Osteocyte (in vitro differentiated cells): ENCODE measurements around the gene DMXL1. TPM values are rescaled to one million over a fixed set of nuclear protein-coding genes. Genes with fewer than 3 reads are reported as not detected.

Experiments
- DNase-seq: peaks from one replicate; pipeline ENCODE4 v3.0.0; 2021; ENCODE audit warnings: mixed read lengths; ENCODE audit not compliant: unreplicated experiment; ENCODE audit errors: extremely low spot score
- H3K27ac Mint-ChIP-seq: one replicate; pipeline ENCODE4 v1.8.0; 2021; ENCODE audit warnings: mild to moderate bottlenecking, mixed read lengths; ENCODE audit not compliant: unreplicated experiment
- H3K27me3 Mint-ChIP-seq: one replicate; pipeline ENCODE4 v1.8.0; 2021; ENCODE audit warnings: mixed read lengths; ENCODE audit not compliant: unreplicated experiment
- H3K36me3 Mint-ChIP-seq: one replicate; pipeline ENCODE4 v1.8.0; 2021; ENCODE audit warnings: mixed read lengths; ENCODE audit not compliant: unreplicated experiment
- H3K4me1 Mint-ChIP-seq: one replicate; pipeline ENCODE4 v1.8.0; 2021; ENCODE audit warnings: mixed read lengths; ENCODE audit not compliant: unreplicated experiment
- H3K4me3 Mint-ChIP-seq: one replicate; pipeline ENCODE4 v1.8.0; 2021; ENCODE audit warnings: mild to moderate bottlenecking, moderate library complexity, mixed read lengths; ENCODE audit not compliant: unreplicated experiment
- H3K9me3 Mint-ChIP-seq: one replicate; pipeline ENCODE4 v1.8.0; 2021; ENCODE audit warnings: mixed read lengths; ENCODE audit not compliant: unreplicated experiment
- CTCF ChIP-seq: fragments of 200-600 bp; sonication (generic); IDR thresholded peaks from 2 replicates; pipeline ENCODE4 v1.5.0; 2021; ENCODE audit warnings: antibody characterized with exemption, mild to moderate bottlenecking, moderate library complexity
- total RNA-seq: library from RNA; stranded (reverse); gene quantifications from 2 replicates; pipeline ENCODE4 v1.2.1, GENCODE V29; 2021

Gene DMXL1
- total RNA-seq, 1 donor from 2014 or later, result 38.2 TPM

- Mint-ChIP-seq H3K36me3 (peaks cover 74% of the 10 kb centered on the region), H3K4me1 (no peaks in the 10 kb centered on the region), H3K4me3 (no peak overlapping the region), H3K27me3 (no peaks in the 10 kb centered on the region), H3K9me3 (peaks cover 13% of the 10 kb centered on the region), H3K27ac (no peak overlapping the region)
- no peak for TF ChIP-seq CTCF
- DNase-seq, result no peak
Measured at GRCh38 chr5:119200795-119201194, 129.9 kb downstream of the DMXL1 start.

GRCh38 chr5:119207105-119207504, 136.2 kb downstream of the DMXL1 start:
- DNase-seq, result no peak
- Mint-ChIP-seq H3K9me3 (peaks cover 2% of the 10 kb centered on the region), H3K4me1 (no peaks in the 10 kb centered on the region), H3K4me3 (no peak overlapping the region), H3K27me3 (no peaks in the 10 kb centered on the region), H3K27ac (no peak overlapping the region), H3K36me3 (peaks cover 32% of the 10 kb centered on the region)
- TF ChIP-seq CTCF, result no peak

GRCh38 chr5:119212026-119212425, 141.1 kb downstream of the DMXL1 start:
- Mint-ChIP-seq H3K4me1 (peaks cover 6% of the 10 kb centered on the region), H3K27me3 (no peaks in the 10 kb centered on the region)

GRCh38 chr5:119212676-119213075, 141.8 kb downstream of the DMXL1 start:
- Mint-ChIP-seq H3K9me3 (no peaks in the 10 kb centered on the region), H3K4me3 (no peak overlapping the region), H3K36me3 (peaks cover 22% of the 10 kb centered on the region), H3K27me3 (no peaks in the 10 kb centered on the region), H3K4me1 (peaks cover 6% of the 10 kb centered on the region), H3K27ac (no peak overlapping the region)
- no peak for DNase-seq
- no peak for TF ChIP-seq CTCF

More at GRCh38 chr5:119212026-119212425, 141.1 kb downstream of the DMXL1 start:
- no peak for TF ChIP-seq CTCF
- H3K4me3 Mint-ChIP-seq, result no peak overlapping the region
- no peak for DNase-seq
- no peaks in the 10 kb centered on the region for H3K9me3 Mint-ChIP-seq
- no peak overlapping the region for H3K27ac Mint-ChIP-seq
- H3K36me3 Mint-ChIP-seq, result peaks cover 22% of the 10 kb centered on the region

- no peaks in the 10 kb centered on the region for H3K9me3 Mint-ChIP-seq
- no peak overlapping the region for H3K4me3 Mint-ChIP-seq
- H3K27me3 Mint-ChIP-seq, result no peaks in the 10 kb centered on the region
- no peak for TF ChIP-seq CTCF
- peaks cover 10% of the 10 kb centered on the region for H3K4me1 Mint-ChIP-seq
- DNase-seq, result no peak
- no peak overlapping the region for H3K27ac Mint-ChIP-seq
- H3K36me3 Mint-ChIP-seq, result peaks cover 26% of the 10 kb centered on the region
Measured at GRCh38 chr5:119217183-119217582, 146.3 kb downstream of the DMXL1 start.
